Measurements from ENCODE around the gene POLD2. TPM values are rescaled to one million over a fixed set of nuclear protein-coding genes. Genes with fewer than 3 reads are reported as not detected.
A peak's percentile ranks its signal among the peaks of the same experiment; 100 is the strongest.

POLD2 gene
- total and polyA plus RNA-seq, 2 of the 4 experiments (the other 2 are of a cell fraction), result 142 to 163 TPM

- intact Hi-C loops (cut with micrococcal nuclease), result no loop called here
- Histone ChIP-seq H2AK9ac (replicated peaks; ENCODE audit: low read depth, low read length, poor library complexity) (no peak overlapping the region), H4K91ac (ENCODE audit: insufficient read depth, low read depth, low read length) (no peak overlapping the region), H4K8ac (ENCODE audit: low read depth in 2 of 2, low read length in 2 of 2) (no peak overlapping the region), H3K27me3 (ENCODE audit: control insufficient read depth, insufficient read depth, low read length) (no peaks in the 10 kb centered on the region), H3K4me2 (ENCODE audit: low read depth, low read length) (no peak overlapping the region), H3K36me3 (ENCODE audit: control insufficient read depth, insufficient read depth, low read length) (peaks cover 4% of the 10 kb centered on the region; the same call in 1 of the 2 replicates), H2AK5ac (ENCODE audit: low read depth, low read length) (no peak overlapping the region), H3K9ac (ENCODE audit: low read depth, low read length) (no peak overlapping the region), H3K9me1 (ENCODE audit: insufficient read depth, low read length) (no peaks in the 10 kb centered on the region; the same call in 1 of the 2 replicates), H3K56ac (ENCODE audit: extremely low read depth, insufficient read depth, low read length) (no peak overlapping the region), H4K20me1 (ENCODE audit: insufficient read depth, low read length) (peaks cover 18% of the 10 kb centered on the region), H3K27ac (ENCODE audit: insufficient read depth, low read length) (no peak overlapping the region), H3K9me3 (ENCODE audit: control insufficient read depth, insufficient read depth, low read length) (no peaks in the 10 kb centered on the region), H3K18ac (ENCODE audit: low read depth, low read length) (no peak overlapping the region), H3K23ac (ENCODE audit: low read depth, low read length) (no peak overlapping the region), H2BK5ac (ENCODE audit: low read depth, low read length, poor library complexity, severe bottlenecking) (no peak overlapping the region), H3K14ac (replicated peaks; ENCODE audit: low read depth, low read length) (no peak overlapping the region), H2AFZ (replicated peaks; ENCODE audit: low read length, poor library complexity) (no peak overlapping the region), H2BK20ac (ENCODE audit: low read depth, low read length) (no peak overlapping the region), H2BK15ac (ENCODE audit: low read depth, low read length) (no peak overlapping the region), H4K5ac (ENCODE audit: low read depth, low read length) (no peak overlapping the region), H3K4me1 (ENCODE audit: control insufficient read depth, insufficient read depth, low read length) (peaks cover 19% of the 10 kb centered on the region), H2BK120ac (ENCODE audit: low read depth, low read length) (no peak overlapping the region), H3K4me3 (ENCODE audit: insufficient read depth, low read depth, low read length) (no peak overlapping the region), H3K4ac (ENCODE audit: low read depth, low read length) (no peak overlapping the region), H3K79me1 (ENCODE audit: low read depth in 1 of 2, low read length in 2 of 2) (no peaks in the 10 kb centered on the region)
- CTCF ChIA-PET, result no interaction called here
- no peak for TF ChIP-seq SMC3 (IDR thresholded peaks at IDR 0.05; ENCODE audit: low read depth, low read length)
- TF ChIP-seq POLR2A (IDR thresholded peaks at IDR 0.05; ENCODE audit: low read depth, low read length), result peak; percentile 58
- DNase-seq (peak; percentile 50), ATAC-seq (ENCODE audit: low read depth) (no peak)
- in situ Hi-C loops (cut with MboI; ENCODE audit: low sequenced_read_pairs), result loop anchor here (5.0 kb wide), 1 partner anchor 129 kb away; no protein-coding TSS in a partner anchor
- POLR2A ChIA-PET (ENCODE audit: unreplicated experiment), result interaction anchor here (0.9 kb wide), 1 partner anchor 20 kb away, joined by 4 read pairs; no protein-coding TSS in a partner anchor
- WGBS, 2 experiments (ENCODE audit: extremely low coverage in 2 of 2, insufficient read length in 1 of 2), result 67% methylated on average over 2 of the region's 7 CpGs; no CpG with 5 or more reads in 1 of the 2 experiments
- dilution Hi-C loops (cut with HindIII; ENCODE audit: low sequenced_read_pairs, unreplicated experiment), result no loop called here
- no TSS peak for BruUV-seq (replicated peaks)
Measured at GRCh38 chr7:44068054-44068453, 55.3 kb downstream of the POLD2 start.
